Testis (tissue), 2 donors: Measurements from ENCODE around the gene GCN1.

Experiments used
- POLR2A ChIP-seq: fragments of 450-650 bp; IDR thresholded peaks from one replicate; pipeline ENCODE4 v1.6.1; 2017; ENCODE audit warnings: antibody characterized with exemption, mild to moderate bottlenecking, moderate library complexity
- TF ChIP-seq, protein P1 (sequence below), 3 experiments: fragments of 450-650 bp in 2 of 3; fragments of 200-600 bp in 1 of 3; sonication (generic) in 1 of 3; IDR thresholded peaks; one replicate each; pipeline ENCODE4 v1.5.1; 2016 to 2019; ENCODE audit warnings: antibody characterized with exemption in 3 of 3, mild to moderate bottlenecking in 2 of 3, moderate library complexity in 1 of 3

GRCh38 chr12:120235369-120236323 lies 41.1 kb upstream of the GCN1 start:
- TF ChIP-seq, protein P1, sequence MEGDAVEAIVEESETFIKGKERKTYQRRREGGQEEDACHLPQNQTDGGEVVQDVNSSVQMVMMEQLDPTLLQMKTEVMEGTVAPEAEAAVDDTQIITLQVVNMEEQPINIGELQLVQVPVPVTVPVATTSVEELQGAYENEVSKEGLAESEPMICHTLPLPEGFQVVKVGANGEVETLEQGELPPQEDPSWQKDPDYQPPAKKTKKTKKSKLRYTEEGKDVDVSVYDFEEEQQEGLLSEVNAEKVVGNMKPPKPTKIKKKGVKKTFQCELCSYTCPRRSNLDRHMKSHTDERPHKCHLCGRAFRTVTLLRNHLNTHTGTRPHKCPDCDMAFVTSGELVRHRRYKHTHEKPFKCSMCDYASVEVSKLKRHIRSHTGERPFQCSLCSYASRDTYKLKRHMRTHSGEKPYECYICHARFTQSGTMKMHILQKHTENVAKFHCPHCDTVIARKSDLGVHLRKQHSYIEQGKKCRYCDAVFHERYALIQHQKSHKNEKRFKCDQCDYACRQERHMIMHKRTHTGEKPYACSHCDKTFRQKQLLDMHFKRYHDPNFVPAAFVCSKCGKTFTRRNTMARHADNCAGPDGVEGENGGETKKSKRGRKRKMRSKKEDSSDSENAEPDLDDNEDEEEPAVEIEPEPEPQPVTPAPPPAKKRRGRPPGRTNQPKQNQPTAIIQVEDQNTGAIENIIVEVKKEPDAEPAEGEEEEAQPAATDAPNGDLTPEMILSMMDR (IDR thresholded peaks at IDR 0.05), result no peak
- no peak for TF ChIP-seq POLR2A
